K562 (cell line): ENCODE measurements around the gene BEST4. TPM values are rescaled to one million over a fixed set of nuclear protein-coding genes. Genes with fewer than 3 reads are reported as not detected.
"Not testable (repeated sequence)": the region's sequence is repeated elsewhere in the genome, so short reads cannot be mapped to it uniquely, and the experiment has no call there.

Experiments used
- BCL6 ChIP-seq: fragments of 250-450 bp; sonication (Bioruptor Pico); IDR thresholded peaks from 2 replicates; pipeline ENCODE4 v1.4.0; 2020
- CSDE1 ChIP-seq, 2 experiments: fragments of 450-650 bp; IDR thresholded peaks; 2 replicates each; pipeline ENCODE4 v1.6.1; 2016; ENCODE audit warnings: mild to moderate bottlenecking in 1 of 2
- CUX1 ChIP-seq: fragments of 200-800 bp; sonication (Bioruptor generic); IDR thresholded peaks from 2 replicates; pipeline ENCODE4 v1.6.1; 2016; ENCODE audit warnings: missing genetic modification characterization, missing compliant biosample characterization
- ELF2 ChIP-seq: fragments of 250-450 bp; sonication (Bioruptor Pico); IDR thresholded peaks from 2 replicates; pipeline ENCODE4 v1.5.0; 2021; ENCODE audit warnings: mild to moderate bottlenecking
- GATAD2B ChIP-seq: fragments of 450-650 bp; IDR thresholded peaks from 2 replicates; pipeline ENCODE4 v1.6.1; 2017; ENCODE audit warnings: mild to moderate bottlenecking, borderline replicate concordance
- GTF2A2 ChIP-seq: IDR thresholded peaks from 2 replicates; pipeline ENCODE4 v1.6.1; 2016; ENCODE audit warnings: mild to moderate bottlenecking, missing genetic modification characterization, missing compliant biosample characterization
- NR2C1 ChIP-seq, 2 experiments: fragments of 450-650 bp; IDR thresholded peaks; 2 replicates each; pipeline ENCODE4 v1.6.1; 2017; ENCODE audit warnings: mild to moderate bottlenecking in 2 of 2, antibody characterized with exemption in 1 of 2, inconsistent platforms in 1 of 2, missing compliant biosample characterization in 1 of 2, missing genetic modification characterization in 1 of 2
- THRB ChIP-seq: fragments of 450-650 bp; formaldehyde crosslinking; conservative IDR thresholded peaks from 2 replicates; pipeline ENCODE4 v1.4.0; 2022; ENCODE audit warnings: mild to moderate bottlenecking, missing genetic modification characterization
- ZNF384 ChIP-seq: IDR thresholded peaks from 2 replicates; pipeline ENCODE4 v1.6.1; 2012; ENCODE audit warnings: low read depth, low read length, improper control_type of control experiment
- ZNF398 ChIP-seq: fragments of 250-450 bp; sonication (Bioruptor Pico); IDR thresholded peaks from 2 replicates; pipeline ENCODE4 v1.8.0; 2021; ENCODE audit warnings: moderate library complexity, mild to moderate bottlenecking, inconsistent platforms
- polyA plus RNA-seq, 8 experiments: library from polyadenylated mRNA; depleted of rRNA in 4 of 8; stranded (reverse) in 5 of 8; unstranded in 3 of 8; fragments of >200 nt; fragmentation: Nextera tagmentation in 2 of 8; fragmentation: Illumina TruSeq in 1 of 8; extraction: Ambion mirVana in 2 of 8; extraction: Trizol in 1 of 8; gene quantifications; 2 replicates each; pipeline versions ENCODE4 v1.2.1 to v1.2.3, GENCODE V29; 2011 to 2014; ENCODE audit warnings: inconsistent platforms in 1 of 8, missing spikeins in 1 of 8
- total RNA-seq, 7 experiments: library from RNA; depleted of rRNA in 6 of 7; stranded (reverse); fragments of >200 nt in 6 of 7; fragmentation: Illumina TruSeq in 2 of 7; extraction: Trizol in 2 of 7; gene quantifications; 2 replicates each; pipeline versions ENCODE4 v1.2.1 to v1.2.3, GENCODE V29; 2011 to 2021; ENCODE audit warnings: low replicate concordance in 1 of 7
- TF ChIP-seq, protein P1 (sequence below): fragments of 450-650 bp; conservative IDR thresholded peaks from 2 replicates; pipeline ENCODE4 v1.6.1; 2016; ENCODE audit warnings: missing genetic modification characterization, low read depth, mild to moderate bottlenecking, control low read depth, missing compliant biosample characterization
- TF ChIP-seq, protein P2 (sequence below): fragments of 450-650 bp; formaldehyde crosslinking; IDR thresholded peaks from 2 replicates; pipeline ENCODE4 v1.4.0; 2022; ENCODE audit warnings: mild to moderate bottlenecking, moderate library complexity

BEST4 gene
- total and polyA plus RNA-seq, 9 of the 15 experiments (the other 6 are each of a cell fraction or from before 2014, with no cell fraction given), result 0.07 to 0.11 TPM; not detected in 7

DNA sequence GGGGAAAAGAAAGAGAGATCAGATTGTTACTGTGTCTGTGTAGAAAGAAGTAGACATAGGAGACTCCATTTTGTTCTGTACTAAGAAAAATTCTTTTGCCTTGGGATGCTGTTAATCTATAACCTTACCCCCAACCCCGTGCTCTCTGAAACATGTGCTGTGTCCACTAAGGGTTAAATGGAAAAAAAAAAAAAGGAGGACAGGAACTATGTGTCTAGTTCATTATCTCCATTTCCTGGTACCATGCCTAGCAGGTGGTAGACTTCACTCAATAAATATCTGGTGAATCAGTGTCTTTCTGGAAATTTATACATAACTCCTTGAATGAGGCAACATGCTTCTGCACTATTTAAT, 49.0 kb downstream of the BEST4 start (continued):
- TF ChIP-seq CUX1 (CRISPR knock-in tag), result 0 out of 2 replicates have a peak, but pooled peaks have one; percentile 33
- 0 out of 2 replicates have a peak, but pooled peaks have one; percentile 3 for TF ChIP-seq ZNF384
- TF ChIP-seq ZNF398 (CRISPR knock-in tag), result 0 out of 2 replicates have a peak, but pooled peaks have one; percentile 20
- 0 out of 2 replicates have a peak, but pooled peaks have one; percentile 35 for TF ChIP-seq THRB (CRISPR knock-in tag)
- peak; percentile 36; the same call in 1 of the 2 replicates for TF ChIP-seq GTF2A2 (tag)
- TF ChIP-seq ELF2 (CRISPR knock-in tag), result peak; percentile 57; the same call in 1 of the 2 replicates
- not testable (repeated sequence) for TF ChIP-seq NR2C1 (IDR thresholded peaks at IDR 0.05)
- TF ChIP-seq NR2C1 (tag; IDR thresholded peaks at IDR 0.05), result peak; percentile 34; the same call in 1 of the 2 replicates
- TF ChIP-seq, protein P1, sequence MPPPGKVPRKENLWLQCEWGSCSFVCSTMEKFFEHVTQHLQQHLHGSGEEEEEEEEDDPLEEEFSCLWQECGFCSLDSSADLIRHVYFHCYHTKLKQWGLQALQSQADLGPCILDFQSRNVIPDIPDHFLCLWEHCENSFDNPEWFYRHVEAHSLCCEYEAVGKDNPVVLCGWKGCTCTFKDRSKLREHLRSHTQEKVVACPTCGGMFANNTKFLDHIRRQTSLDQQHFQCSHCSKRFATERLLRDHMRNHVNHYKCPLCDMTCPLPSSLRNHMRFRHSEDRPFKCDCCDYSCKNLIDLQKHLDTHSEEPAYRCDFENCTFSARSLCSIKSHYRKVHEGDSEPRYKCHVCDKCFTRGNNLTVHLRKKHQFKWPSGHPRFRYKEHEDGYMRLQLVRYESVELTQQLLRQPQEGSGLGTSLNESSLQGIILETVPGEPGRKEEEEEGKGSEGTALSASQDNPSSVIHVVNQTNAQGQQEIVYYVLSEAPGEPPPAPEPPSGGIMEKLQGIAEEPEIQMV (tag), result peak; percentile 44; the same call in 1 of the 2 replicates
- 0 out of 2 replicates have a peak, but pooled peaks have one; percentile 18 for TF ChIP-seq BCL6 (CRISPR knock-in tag)
- 0 out of 2 replicates have a peak, but pooled peaks have one; percentile 38 for TF ChIP-seq GATAD2B
- 0 out of 4 replicates have a peak, but pooled peaks of 1 of the 2 experiments have one; percentile 46 for TF ChIP-seq CSDE1 (IDR thresholded peaks at IDR 0.05)
- TF ChIP-seq, protein P2, sequence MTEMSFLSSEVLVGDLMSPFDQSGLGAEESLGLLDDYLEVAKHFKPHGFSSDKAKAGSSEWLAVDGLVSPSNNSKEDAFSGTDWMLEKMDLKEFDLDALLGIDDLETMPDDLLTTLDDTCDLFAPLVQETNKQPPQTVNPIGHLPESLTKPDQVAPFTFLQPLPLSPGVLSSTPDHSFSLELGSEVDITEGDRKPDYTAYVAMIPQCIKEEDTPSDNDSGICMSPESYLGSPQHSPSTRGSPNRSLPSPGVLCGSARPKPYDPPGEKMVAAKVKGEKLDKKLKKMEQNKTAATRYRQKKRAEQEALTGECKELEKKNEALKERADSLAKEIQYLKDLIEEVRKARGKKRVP, result 0 out of 2 replicates have a peak, but pooled peaks have one; percentile 27
